ENCODE results near the gene MTFR1L.

Gene MTFR1L

GRCh38 chr1:25798666-25799351 is 20.9 kb upstream of the MTFR1L start:
- Histone ChIP-seq H3K27ac (peak overlapping the region; percentile 88 to 91), H3K27me3 (no peaks in the 10 kb centered on the region), H3K9me3 (no peaks in the 10 kb centered on the region), H3K36me3 (no peaks in the 10 kb centered on the region), H3K4me1 (peaks cover 0 to 51% (median 44%) of the 10 kb centered on the region in 4 donors), H3K4me3 (no peak overlapping the region)
- intact Hi-C loops (cut with DNase I; ENCODE audit: low total_unique reads) = loop anchor here (5.0 kb wide), 1 partner anchor 107 kb away; no protein-coding TSS in a partner anchor
- TF ChIP-seq CTCF (IDR thresholded peaks at IDR 0.05) = no peak
- no peak for DNase-seq

GRCh38 chr1:25799352-25799934 is 20.3 kb upstream of the MTFR1L start:
- Histone ChIP-seq H3K36me3 (no peaks in the 10 kb centered on the region), H3K27ac (peak overlapping the region; percentile 88 to 91), H3K4me3 (peak overlapping the region; percentile 63 to 69), H3K9me3 (no peaks in the 10 kb centered on the region), H3K4me1 (peaks cover 0 to 51% (median 47%) of the 10 kb centered on the region in 4 donors), H3K27me3 (no peaks in the 10 kb centered on the region)
- no peak for DNase-seq
- no peak for TF ChIP-seq CTCF (IDR thresholded peaks at IDR 0.05)
- intact Hi-C loops (cut with DNase I; ENCODE audit: low total_unique reads) = loop anchor here (5.0 kb wide), 1 partner anchor 107 kb away; no protein-coding TSS in a partner anchor

- H3K9me3 ChIP-seq = no peaks in the 10 kb centered on the region
- H3K4me3 ChIP-seq = peak within 1 kb of the TSS; percentile 63 to 69
- peak within 1 kb of the TSS; percentile 88 to 91 for H3K27ac ChIP-seq
- H3K4me1 ChIP-seq = peaks cover 0 to 58% (median 48%) of the 10 kb centered on the region in 4 donors
- H3K36me3 ChIP-seq = peaks cover 0 to 4% (median 2%) of the 10 kb centered on the region in 3 donors
- H3K27me3 ChIP-seq = no peaks in the 10 kb centered on the region
- peak in 1 of 2 experiments; percentile 8 for TF ChIP-seq CTCF (IDR thresholded peaks at IDR 0.05)
- peak; percentile 63 to 86 for DNase-seq
- intact Hi-C loops (cut with DNase I; ENCODE audit: low total_unique reads) = loop anchor here (5.0 to 10.0 kb wide), 2 partner anchors 108 to 565 kb away; partner anchors contain the start of gene SYF2
Observed at GRCh38 chr1:25799935-25800702, 19.6 kb upstream of the MTFR1L start, which contains the start of gene SELENON. SELENON (plus strand) TSS chr1:25800193; CDS start chr1:25800231, 38 bp downstream.

- Histone ChIP-seq H3K9me3 (no peaks in the 10 kb centered on the region), H3K27me3 (no peaks in the 10 kb centered on the region), H3K36me3 (peaks cover 0 to 6% (median 6%) of the 10 kb centered on the region in 3 donors), H3K4me1 (peaks cover 0 to 65% (median 56%) of the 10 kb centered on the region in 4 donors), H3K27ac (peak overlapping the region; percentile 81 to 83), H3K4me3 (peak overlapping the region; percentile 63 to 69)
- intact Hi-C loops (cut with DNase I; ENCODE audit: low total_unique reads) = loop anchor here (10.0 kb wide), 1 partner anchor 566 kb away; the partner anchor contains the start of gene SYF2
- DNase-seq = no peak
- TF ChIP-seq CTCF (IDR thresholded peaks at IDR 0.05) = no peak
Observed at GRCh38 chr1:25800703-25801377, 18.9 kb upstream of the MTFR1L start.

GRCh38 chr1:25802915-25803314 is 16.8 kb upstream of the MTFR1L start:
- H3K4me3 ChIP-seq = no peak overlapping the region
- H3K9me3 ChIP-seq = no peaks in the 10 kb centered on the region
- peaks cover 6 to 10% (median 8%) of the 10 kb centered on the region in 3 donors for H3K36me3 ChIP-seq
- H3K27ac ChIP-seq = peak overlapping the region in 1 of 2 donors; percentile 22
- intact Hi-C loops (cut with DNase I; ENCODE audit: low total_unique reads) = loop anchor here (10.0 kb wide), 1 partner anchor 568 kb away; the partner anchor contains the start of gene SYF2
- no peaks in the 10 kb centered on the region for H3K27me3 ChIP-seq
- TF ChIP-seq CTCF (IDR thresholded peaks at IDR 0.05) = no peak
- H3K4me1 ChIP-seq = peaks cover 0 to 79% (median 71%) of the 10 kb centered on the region in 4 donors
- DNase-seq = no peak

Measured in tibial artery (tissue), 4 donors.